Fibroblast of mammary gland (primary cell): ENCODE measurements around the gene SLC13A1.
A peak's percentile ranks its signal among the peaks of the same experiment; 100 is the strongest.

Experiments
- DNase-seq: peaks from one replicate; pipeline ENCODE4 v3.0.0-alpha.2; 2010; ENCODE audit warnings: low read depth
- H3K4me3 ChIP-seq: 2 replicates; pipeline ENCODE4 v1.5.1; 2011; ENCODE audit warnings: low read depth, mild to moderate bottlenecking, low read length, moderate library complexity; ENCODE audit not compliant: control insufficient read depth
- CTCF ChIP-seq: conservative IDR thresholded peaks from 2 replicates; pipeline ENCODE4 v1.5.1; 2011; ENCODE audit warnings: low read depth, low read length, inconsistent platforms; ENCODE audit not compliant: control insufficient read depth, insufficient read depth

Gene SLC13A1

DNA sequence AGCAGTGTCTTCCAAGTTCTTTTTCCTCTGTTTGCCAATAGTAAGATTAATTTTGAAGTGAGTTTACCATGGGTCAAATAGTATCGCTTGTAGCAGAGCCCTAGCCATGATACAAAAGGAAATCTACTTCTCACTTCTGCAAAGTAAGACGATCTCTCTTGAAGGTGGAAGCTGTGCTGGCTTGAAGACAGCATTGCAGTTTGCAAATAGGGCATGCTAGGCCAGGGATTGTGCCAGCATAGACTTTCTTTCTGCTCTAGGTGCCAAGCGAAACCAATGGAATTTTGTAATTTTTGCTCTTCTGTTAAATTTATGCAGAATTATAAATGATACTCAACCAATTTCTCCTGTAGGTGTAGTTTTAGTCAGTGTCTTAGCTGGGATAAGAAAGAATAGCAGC is 74.5 kb downstream of the SLC13A1 start:
- no peak for TF ChIP-seq CTCF
- no peak overlapping the region for H3K4me3 ChIP-seq
- no peak for DNase-seq

DNA sequence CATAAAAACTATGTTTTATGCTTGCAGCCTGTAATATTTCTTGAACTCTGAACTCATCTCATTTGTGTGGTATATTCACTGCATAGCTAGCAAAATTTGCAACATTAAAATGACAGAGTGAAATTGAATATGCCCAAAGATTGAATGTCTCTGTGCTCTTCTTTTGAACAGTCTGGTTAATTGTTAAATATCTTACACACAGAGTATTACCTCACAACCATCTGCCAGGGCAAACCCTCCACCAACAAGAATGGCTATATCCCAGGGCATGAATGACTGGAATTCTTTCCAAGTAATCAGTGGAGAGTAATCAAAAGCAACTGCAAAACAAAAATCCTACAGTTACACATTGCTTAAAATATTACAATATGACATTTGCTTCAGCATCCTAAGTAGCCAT is 76.9 kb downstream of the SLC13A1 start:
- H3K4me3 ChIP-seq = no peak overlapping the region
- DNase-seq = no peak
- TF ChIP-seq CTCF = no peak

- DNase-seq = peak; percentile 7
- no peak overlapping the region for H3K4me3 ChIP-seq
- TF ChIP-seq CTCF = no peak
Measured at GRCh38 chr7:123120286-123120685, 79.5 kb downstream of the SLC13A1 start.

DNA sequence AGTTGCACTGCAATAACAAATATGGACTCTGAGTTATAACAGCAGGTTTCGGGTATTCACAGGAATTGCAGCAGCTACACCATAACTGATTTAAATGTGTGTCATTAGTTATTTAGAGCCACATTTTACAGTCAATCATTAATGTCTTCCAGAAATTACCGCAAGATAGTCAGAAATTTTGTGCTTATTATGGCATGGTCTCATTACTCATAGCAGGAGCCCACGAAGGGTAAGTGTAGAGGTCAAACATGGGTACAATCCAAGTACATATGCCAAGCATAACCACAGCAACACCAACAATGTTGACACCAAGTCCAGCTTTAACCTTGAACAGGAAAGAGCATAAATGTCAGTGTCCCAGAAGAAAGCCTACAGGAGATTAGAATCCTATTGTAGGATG is 84.4 kb downstream of the SLC13A1 start:
- DNase-seq = no peak
- H3K4me3 ChIP-seq = no peak overlapping the region
- no peak for TF ChIP-seq CTCF

DNA sequence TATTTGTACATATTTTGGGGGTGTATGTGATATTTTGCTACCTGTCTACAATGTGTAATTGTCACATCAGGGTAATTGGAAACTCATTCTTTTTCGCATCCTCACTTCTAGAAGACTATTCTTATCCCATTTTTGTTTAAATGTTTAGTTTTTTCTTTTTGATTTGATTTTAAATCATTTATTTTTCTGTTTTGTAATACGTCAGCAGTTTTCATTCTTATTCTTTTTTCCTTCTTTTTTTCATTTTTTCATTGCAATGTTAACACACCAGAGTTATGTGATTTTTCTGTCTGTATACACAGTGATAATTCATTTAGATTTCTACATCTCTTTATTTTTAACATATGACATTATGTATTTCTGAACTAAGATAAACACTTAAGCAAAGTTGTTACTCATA is 85.5 kb downstream of the SLC13A1 start:
- no peak for TF ChIP-seq CTCF
- no peak for DNase-seq
- H3K4me3 ChIP-seq = no peak overlapping the region

DNA sequence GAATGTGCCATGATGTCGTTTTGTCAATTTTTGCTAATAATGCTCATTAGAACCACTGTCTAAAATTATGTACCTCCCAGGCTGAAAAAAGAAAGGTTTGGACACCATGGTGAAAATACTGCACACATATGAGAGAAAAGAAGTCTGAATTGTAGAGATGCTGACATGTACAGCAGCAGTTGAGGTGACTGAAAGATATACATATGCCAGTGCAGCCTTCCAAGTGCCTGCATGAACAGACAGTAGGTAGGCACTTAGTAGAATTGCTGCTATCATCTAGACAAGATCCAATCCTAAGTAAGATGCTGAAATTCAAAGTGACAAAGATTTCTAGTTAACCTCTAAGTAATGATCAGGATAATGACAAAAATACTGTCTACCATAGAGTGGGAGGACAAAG is 86.9 kb downstream of the SLC13A1 start:
- no peak for DNase-seq
- TF ChIP-seq CTCF = no peak
- H3K4me3 ChIP-seq = no peak overlapping the region

GRCh38 chr7:123099712-123100111 is 100.1 kb downstream of the SLC13A1 start:
- no peak overlapping the region for H3K4me3 ChIP-seq
- no peak for TF ChIP-seq CTCF
- no peak for DNase-seq
